HFFc6 (cell line): ENCODE measurements around the gene THSD4. TPM values are rescaled to one million over a fixed set of nuclear protein-coding genes. Genes with fewer than 3 reads are reported as not detected.

Experiments
- DNase-seq: peaks from one replicate; pipeline ENCODE4 v3.0.0-alpha.2; 2018
- H3K27ac Mint-ChIP-seq: 2 replicates; pipeline ENCODE4 v1.8.0; 2020; ENCODE audit warnings: mild to moderate bottlenecking, mixed read lengths
- H3K27me3 Mint-ChIP-seq: 2 replicates; pipeline ENCODE4 v1.8.0; 2021; ENCODE audit warnings: mild to moderate bottlenecking, moderate library complexity, mixed read lengths; ENCODE audit not compliant: insufficient read depth
- H3K36me3 Mint-ChIP-seq: 2 replicates; pipeline ENCODE4 v1.8.0; 2021; ENCODE audit warnings: low read depth, mixed read lengths
- H3K4me1 Mint-ChIP-seq: 2 replicates; pipeline ENCODE4 v1.8.0; 2020; ENCODE audit warnings: low read depth, mixed read lengths
- H3K4me3 Mint-ChIP-seq: 2 replicates; pipeline ENCODE4 v1.8.0; 2020; ENCODE audit warnings: mild to moderate bottlenecking, moderate library complexity, mixed read lengths
- H3K9me3 Mint-ChIP-seq: 2 replicates; pipeline ENCODE4 v1.8.0; 2020; ENCODE audit warnings: mild to moderate bottlenecking, mixed read lengths
- total RNA-seq, 6 experiments: library from RNA; stranded (reverse); fragmentation: NEBNext Ultra II Directional; extraction: Animal tissue kit (Norgen Biotek cat#: 25700); gene quantifications; 2 replicates in 1 of 6; 3 replicates in 5 of 6; pipeline ENCODE4 v1.2.3, GENCODE V29; 2021
- TF ChIP-seq, protein P1 (sequence below): fragments of 200-600 bp; sonication (generic); IDR thresholded peaks from 2 replicates; pipeline ENCODE4 v1.5.0; 2021; ENCODE audit warnings: antibody characterized with exemption, mild to moderate bottlenecking

THSD4 gene
- total RNA-seq, 6 experiments from 2014 or later: 32.7 to 39.1 (median 36.4) TPM

DNA sequence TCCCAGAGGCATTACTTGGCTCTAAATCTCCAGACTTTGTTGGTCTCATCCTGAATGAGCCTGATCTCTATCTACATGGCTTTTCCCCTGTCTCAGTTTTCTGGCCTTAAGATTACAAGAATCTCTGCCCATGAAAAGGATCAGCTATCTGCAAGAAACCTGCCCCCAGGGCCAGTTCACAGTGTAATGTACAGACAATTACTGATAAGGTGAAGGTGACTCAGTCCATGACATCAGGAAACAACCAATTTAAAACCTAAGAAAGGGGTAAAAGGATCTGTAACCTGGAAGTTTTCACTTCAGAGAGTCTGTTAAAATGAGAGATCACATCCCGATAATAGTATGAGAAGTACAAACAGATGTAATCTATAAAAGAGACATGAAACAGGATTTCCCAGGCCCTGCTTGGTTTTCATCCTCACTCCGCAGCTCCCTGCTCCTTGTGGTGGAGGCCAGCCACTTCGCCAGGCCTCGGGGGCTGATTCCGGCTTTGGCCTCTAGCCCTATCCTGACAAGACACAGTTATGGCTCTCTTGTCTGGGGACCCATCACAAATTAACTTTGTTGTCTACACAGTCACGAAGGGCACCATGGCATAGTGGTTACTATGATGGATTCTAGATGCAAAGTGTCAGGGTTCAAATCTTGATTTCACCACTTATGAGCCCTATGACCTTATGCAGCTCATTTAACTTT is 136.9 kb downstream of the THSD4 start:
- DNase-seq: peak; percentile 81

DNA sequence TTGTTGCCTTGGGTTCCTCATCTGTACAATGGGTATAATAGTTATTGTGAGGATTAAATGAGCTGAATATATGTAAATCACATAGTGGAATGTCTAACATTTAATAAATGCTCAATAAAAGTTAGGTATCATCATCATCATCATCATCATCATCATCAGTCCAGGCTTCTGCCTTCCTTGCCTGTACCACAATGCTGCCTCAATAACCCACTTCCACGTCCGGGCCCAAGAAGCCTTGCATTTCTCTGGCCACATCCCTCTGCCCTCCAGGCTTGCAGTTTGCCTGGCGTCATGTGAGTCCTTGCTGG is 137.4 kb downstream of the THSD4 start:
- Mint-ChIP-seq H3K4me3 (no peak overlapping the region), H3K27ac (peak overlapping the region; percentile 80), H3K9me3 (no peaks in the 10 kb centered on the region), H3K4me1 (peaks cover 35% of the 10 kb centered on the region), H3K36me3 (peaks cover 25% of the 10 kb centered on the region), H3K27me3 (no peaks in the 10 kb centered on the region; the same call in 1 of the 2 replicates)
- TF ChIP-seq, protein P1, sequence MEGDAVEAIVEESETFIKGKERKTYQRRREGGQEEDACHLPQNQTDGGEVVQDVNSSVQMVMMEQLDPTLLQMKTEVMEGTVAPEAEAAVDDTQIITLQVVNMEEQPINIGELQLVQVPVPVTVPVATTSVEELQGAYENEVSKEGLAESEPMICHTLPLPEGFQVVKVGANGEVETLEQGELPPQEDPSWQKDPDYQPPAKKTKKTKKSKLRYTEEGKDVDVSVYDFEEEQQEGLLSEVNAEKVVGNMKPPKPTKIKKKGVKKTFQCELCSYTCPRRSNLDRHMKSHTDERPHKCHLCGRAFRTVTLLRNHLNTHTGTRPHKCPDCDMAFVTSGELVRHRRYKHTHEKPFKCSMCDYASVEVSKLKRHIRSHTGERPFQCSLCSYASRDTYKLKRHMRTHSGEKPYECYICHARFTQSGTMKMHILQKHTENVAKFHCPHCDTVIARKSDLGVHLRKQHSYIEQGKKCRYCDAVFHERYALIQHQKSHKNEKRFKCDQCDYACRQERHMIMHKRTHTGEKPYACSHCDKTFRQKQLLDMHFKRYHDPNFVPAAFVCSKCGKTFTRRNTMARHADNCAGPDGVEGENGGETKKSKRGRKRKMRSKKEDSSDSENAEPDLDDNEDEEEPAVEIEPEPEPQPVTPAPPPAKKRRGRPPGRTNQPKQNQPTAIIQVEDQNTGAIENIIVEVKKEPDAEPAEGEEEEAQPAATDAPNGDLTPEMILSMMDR: no peak
- DNase-seq: no peak

More for the DNA sequence above, 136.9 kb downstream of the THSD4 start:
- H3K4me1 Mint-ChIP-seq: peaks cover 35% of the 10 kb centered on the region
- H3K4me3 Mint-ChIP-seq: peak overlapping the region; percentile 8; the same call in 1 of the 2 replicates
- peaks cover 22% of the 10 kb centered on the region for H3K36me3 Mint-ChIP-seq
- TF ChIP-seq, protein P1: no peak
- no peaks in the 10 kb centered on the region; the same call in 1 of the 2 replicates for H3K27me3 Mint-ChIP-seq
- H3K9me3 Mint-ChIP-seq: no peaks in the 10 kb centered on the region
- H3K27ac Mint-ChIP-seq: peak overlapping the region; percentile 80

DNA sequence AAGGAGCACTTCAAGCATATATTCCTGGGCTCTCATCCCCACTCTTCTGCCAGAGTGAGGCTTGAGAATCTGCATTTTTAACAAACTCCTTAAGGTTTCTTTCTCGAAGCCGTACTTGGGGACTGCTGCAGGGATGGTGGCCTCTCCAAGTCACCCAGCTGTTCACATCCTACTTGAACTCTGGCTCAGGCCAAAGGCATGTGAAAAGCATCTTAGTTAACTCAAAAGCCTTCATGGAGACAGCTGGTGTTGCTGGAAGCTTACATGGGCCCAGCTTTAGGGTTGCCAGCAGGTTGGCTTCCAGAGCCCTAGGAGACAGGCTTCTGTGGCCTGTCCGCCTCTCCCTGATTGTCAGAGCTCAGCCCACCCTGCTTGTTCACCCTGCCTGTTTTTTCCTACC is 139.2 kb downstream of the THSD4 start:
- Mint-ChIP-seq H3K27ac (no peak overlapping the region), H3K36me3 (peaks cover 29% of the 10 kb centered on the region), H3K9me3 (no peaks in the 10 kb centered on the region), H3K4me1 (peaks cover 35% of the 10 kb centered on the region), H3K27me3 (no peaks in the 10 kb centered on the region; the same call in none of the 2 replicates), H3K4me3 (no peak overlapping the region)
- no peak for DNase-seq
- TF ChIP-seq, protein P1: no peak

DNA sequence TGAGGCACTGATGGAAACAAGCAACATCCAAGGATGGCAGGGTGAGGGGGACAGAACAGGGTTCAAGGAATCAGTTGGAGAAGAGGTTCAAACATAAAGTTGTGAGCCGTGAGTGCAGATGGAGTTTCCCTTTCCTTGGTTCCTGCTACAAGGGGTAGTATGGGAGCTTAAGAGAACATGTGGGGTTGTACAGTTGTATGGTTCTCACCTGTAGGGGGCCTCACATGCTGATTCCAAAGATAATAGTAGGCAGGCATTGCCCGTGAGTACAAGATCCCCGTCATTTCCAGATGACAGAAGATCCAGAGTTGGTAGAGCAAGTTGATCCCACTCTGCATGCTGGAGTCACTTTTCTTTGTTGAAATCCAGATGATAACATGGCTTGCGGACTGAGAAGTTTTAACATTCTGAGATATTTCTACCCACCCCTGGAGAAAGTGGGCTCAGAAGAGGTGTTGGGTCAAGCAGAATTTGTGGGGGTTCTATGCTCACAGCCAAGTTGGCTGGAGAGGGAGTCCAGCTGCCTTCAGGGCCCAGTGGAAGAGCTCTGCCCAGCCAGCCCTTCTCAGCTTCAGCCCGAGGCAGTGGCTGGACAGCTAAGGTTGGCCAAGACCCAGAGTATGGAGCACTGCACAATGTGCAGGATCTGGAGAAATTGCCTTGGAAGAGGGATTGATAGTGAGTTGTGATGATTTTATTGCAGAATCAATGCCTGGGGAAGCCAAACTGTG is 141.8 kb downstream of the THSD4 start:
- Mint-ChIP-seq H3K4me3 (no peak overlapping the region), H3K4me1 (peaks cover 27% of the 10 kb centered on the region), H3K36me3 (peaks cover 36% of the 10 kb centered on the region), H3K27ac (no peak overlapping the region), H3K27me3 (peaks cover 2% of the 10 kb centered on the region; the same call in 1 of the 2 replicates), H3K9me3 (no peaks in the 10 kb centered on the region)
- TF ChIP-seq, protein P1: peak; percentile 50
- no peak for DNase-seq

DNA sequence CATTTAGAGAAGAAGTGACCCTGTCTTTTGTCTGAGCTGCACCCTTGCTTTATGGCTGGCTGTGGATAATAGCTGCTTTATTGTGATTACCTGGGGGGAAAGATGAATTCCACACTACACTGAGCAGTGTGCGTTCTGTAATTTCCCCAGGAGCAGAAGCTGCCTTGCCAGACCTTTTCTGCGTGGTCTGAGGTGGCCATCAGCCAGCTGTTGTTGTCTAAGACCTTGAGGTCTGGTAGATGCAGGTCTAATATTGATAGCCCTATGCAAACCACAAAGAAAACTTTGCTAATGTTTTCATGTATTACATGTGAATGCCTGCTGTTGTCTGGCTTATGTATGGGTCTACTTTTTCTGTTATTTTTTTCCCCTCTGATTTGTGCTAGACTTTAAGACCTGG is 144.6 kb downstream of the THSD4 start:
- TF ChIP-seq, protein P1: no peak
- Mint-ChIP-seq H3K4me3 (no peak overlapping the region), H3K36me3 (peaks cover 58% of the 10 kb centered on the region), H3K4me1 (peaks cover 20% of the 10 kb centered on the region), H3K27ac (no peak overlapping the region), H3K9me3 (no peaks in the 10 kb centered on the region; the same call in 1 of the 2 replicates), H3K27me3 (peaks cover 2% of the 10 kb centered on the region; the same call in 1 of the 2 replicates)
- DNase-seq: no peak
